HepG2 (cell line): ENCODE data around the gene CCDC106. TPM values are rescaled to one million over a fixed set of nuclear protein-coding genes. Genes with fewer than 3 reads are reported as not detected.
A peak's percentile ranks its signal among the peaks of the same experiment; 100 is the strongest.

Source experiments
- E2F1 ChIP-seq: sonication (generic); formaldehyde crosslinking; IDR thresholded peaks from 2 replicates; pipeline ENCODE4 v1.5.0; 2020; ENCODE audit warnings: missing genetic modification reagents
- HIVEP1 ChIP-seq: sonication (generic); formaldehyde crosslinking; IDR thresholded peaks from 2 replicates; pipeline ENCODE4 v1.4.0; 2020; ENCODE audit warnings: mild to moderate bottlenecking, missing genetic modification reagents
- SKI ChIP-seq: fragments of 450-650 bp; IDR thresholded peaks from one replicate; pipeline ENCODE4 v1.6.1; 2018; ENCODE audit warnings: mild to moderate bottlenecking; ENCODE audit not compliant: partially characterized antibody
- SP1 ChIP-seq, 2 experiments: fragments of 450-650 bp in 1 of 2; sonication (generic) in 1 of 2; formaldehyde crosslinking in 1 of 2; IDR thresholded peaks; 2 replicates each; pipeline versions ENCODE4 v1.4.0 to v1.6.1; 2016 to 2020; ENCODE audit warnings: missing genetic modification reagents in 1 of 2
- SRY ChIP-seq: sonication (generic); formaldehyde crosslinking; IDR thresholded peaks from 2 replicates; pipeline ENCODE4 v1.8.0; 2022; ENCODE audit warnings: mild to moderate bottlenecking, missing genetic modification reagents
- ZBTB2 ChIP-seq: sonication (generic); formaldehyde crosslinking; IDR thresholded peaks from 2 replicates; pipeline ENCODE4 v1.8.0; 2022; ENCODE audit warnings: low read depth, missing genetic modification reagents
- ZBTB20 ChIP-seq: sonication (generic); formaldehyde crosslinking; IDR thresholded peaks from 2 replicates; pipeline ENCODE4 v1.8.1; 2023; ENCODE audit warnings: missing genetic modification reagents, low read depth, mild to moderate bottlenecking, borderline replicate concordance
- ZBTB21 ChIP-seq: sonication (generic); formaldehyde crosslinking; IDR thresholded peaks from 2 replicates; pipeline ENCODE4 v1.4.0; 2020; ENCODE audit warnings: missing genetic modification reagents
- ZNF143 ChIP-seq: sonication (generic); formaldehyde crosslinking; IDR thresholded peaks from 2 replicates; pipeline ENCODE4 v1.4.0; 2020; ENCODE audit warnings: missing genetic modification reagents
- ZNF251 ChIP-seq: sonication (generic); formaldehyde crosslinking; IDR thresholded peaks from 2 replicates; pipeline ENCODE4 v1.9.0; 2021; ENCODE audit warnings: mild to moderate bottlenecking, missing genetic modification reagents
- ZNF30 ChIP-seq: sonication (generic); formaldehyde crosslinking; IDR thresholded peaks from 2 replicates; pipeline ENCODE4 v1.5.0; 2020; ENCODE audit warnings: mild to moderate bottlenecking, missing genetic modification reagents
- ZNF549 ChIP-seq: sonication (generic); formaldehyde crosslinking; IDR thresholded peaks from 2 replicates; pipeline ENCODE4 v1.5.0; 2020; ENCODE audit warnings: missing genetic modification reagents
- ZSCAN31 ChIP-seq: sonication (generic); formaldehyde crosslinking; IDR thresholded peaks from 2 replicates; pipeline ENCODE4 v1.5.0; 2020; ENCODE audit warnings: low read depth, mild to moderate bottlenecking, missing genetic modification reagents
- polyA plus RNA-seq, 8 experiments: library from polyadenylated mRNA; depleted of rRNA in 3 of 8; stranded (reverse) in 7 of 8; unstranded in 1 of 8; fragments of >200 nt; fragmentation: Illumina TruSeq in 4 of 8; extraction: Trizol in 4 of 8; gene quantifications; 2 replicates each; pipeline versions ENCODE4 v1.2.1 to v1.2.3, GENCODE V29; 2011 to 2016; ENCODE audit warnings: low read depth in 4 of 8, missing spikeins in 1 of 8, mixed read lengths in 1 of 8; ENCODE audit not compliant: insufficient read depth in 1 of 8
- total RNA-seq, 5 experiments: library from RNA; depleted of rRNA; stranded (reverse); fragments of >200 nt; fragmentation: Illumina TruSeq; extraction: Trizol; gene quantifications; 2 replicates each; pipeline ENCODE4 v1.2.3, GENCODE V29; 2016; ENCODE audit warnings: low read depth in 1 of 5
- TF ChIP-seq, protein P1 (sequence below): sonication (generic); formaldehyde crosslinking; IDR thresholded peaks from 2 replicates; pipeline ENCODE4 v1.4.0; 2020; ENCODE audit warnings: missing genetic modification reagents, mild to moderate bottlenecking, borderline replicate concordance
- TF ChIP-seq, protein P2 (sequence below): sonication (generic); formaldehyde crosslinking; IDR thresholded peaks from 2 replicates; pipeline ENCODE4 v1.5.0; 2020; ENCODE audit warnings: mild to moderate bottlenecking, missing genetic modification reagents, borderline replicate concordance
- TF ChIP-seq, protein P3 (sequence below): sonication (generic); formaldehyde crosslinking; conservative IDR thresholded peaks from 2 replicates; pipeline ENCODE4 v1.8.0; 2022; ENCODE audit warnings: mild to moderate bottlenecking, moderate library complexity, missing genetic modification reagents

The CCDC106 gene
- total and polyA plus RNA-seq, 2 of the 13 experiments (the other 11 are each of a cell fraction or from before 2014, with no cell fraction given), result 4.7 to 8.8 TPM

DNA sequence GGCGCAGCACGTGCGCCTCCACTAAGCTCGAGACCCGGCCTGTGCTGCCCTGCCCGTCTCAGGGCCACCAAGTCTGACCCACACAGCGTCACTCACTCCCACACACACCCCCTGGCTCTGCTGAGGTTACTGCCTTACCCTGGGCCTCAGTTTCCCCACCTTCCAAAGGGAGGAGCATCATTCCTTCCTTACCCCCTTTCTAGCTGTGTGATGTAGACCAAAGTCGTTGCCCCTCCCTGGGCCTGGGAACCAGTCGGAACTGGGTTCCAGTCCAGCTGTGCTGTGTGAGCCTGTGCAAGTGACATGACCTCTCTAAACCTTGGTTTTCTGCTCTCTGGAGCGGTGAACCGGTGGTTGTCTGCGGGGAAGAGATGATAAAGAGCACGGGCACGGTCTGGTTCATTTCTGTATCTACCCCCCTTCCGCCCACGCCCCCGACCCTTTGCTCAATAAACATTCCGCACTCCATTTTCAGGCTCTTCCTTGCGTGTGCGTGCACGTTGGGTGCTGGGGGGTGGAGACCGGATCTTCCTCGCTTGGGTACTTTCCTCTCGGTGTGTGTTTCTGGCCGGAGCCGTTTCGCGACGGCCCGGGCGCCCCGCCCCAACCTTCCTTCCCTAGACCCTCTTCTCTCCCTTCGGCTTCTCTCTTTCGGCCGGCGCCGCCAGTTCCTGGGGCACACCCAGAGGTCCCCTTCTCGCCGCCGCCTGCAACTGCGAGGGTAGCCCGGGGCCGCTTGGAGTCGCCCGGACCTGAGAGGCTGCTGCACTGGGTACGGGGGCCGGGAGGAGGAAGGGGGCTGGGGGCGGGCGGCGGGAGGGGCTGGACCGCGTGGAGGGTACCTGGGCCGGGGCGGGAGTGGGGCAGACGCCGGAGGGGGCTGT lies 4.8 kb upstream of the CCDC106 start, which contains the start of gene ZNF581 (continued):
- TF ChIP-seq, protein P1, sequence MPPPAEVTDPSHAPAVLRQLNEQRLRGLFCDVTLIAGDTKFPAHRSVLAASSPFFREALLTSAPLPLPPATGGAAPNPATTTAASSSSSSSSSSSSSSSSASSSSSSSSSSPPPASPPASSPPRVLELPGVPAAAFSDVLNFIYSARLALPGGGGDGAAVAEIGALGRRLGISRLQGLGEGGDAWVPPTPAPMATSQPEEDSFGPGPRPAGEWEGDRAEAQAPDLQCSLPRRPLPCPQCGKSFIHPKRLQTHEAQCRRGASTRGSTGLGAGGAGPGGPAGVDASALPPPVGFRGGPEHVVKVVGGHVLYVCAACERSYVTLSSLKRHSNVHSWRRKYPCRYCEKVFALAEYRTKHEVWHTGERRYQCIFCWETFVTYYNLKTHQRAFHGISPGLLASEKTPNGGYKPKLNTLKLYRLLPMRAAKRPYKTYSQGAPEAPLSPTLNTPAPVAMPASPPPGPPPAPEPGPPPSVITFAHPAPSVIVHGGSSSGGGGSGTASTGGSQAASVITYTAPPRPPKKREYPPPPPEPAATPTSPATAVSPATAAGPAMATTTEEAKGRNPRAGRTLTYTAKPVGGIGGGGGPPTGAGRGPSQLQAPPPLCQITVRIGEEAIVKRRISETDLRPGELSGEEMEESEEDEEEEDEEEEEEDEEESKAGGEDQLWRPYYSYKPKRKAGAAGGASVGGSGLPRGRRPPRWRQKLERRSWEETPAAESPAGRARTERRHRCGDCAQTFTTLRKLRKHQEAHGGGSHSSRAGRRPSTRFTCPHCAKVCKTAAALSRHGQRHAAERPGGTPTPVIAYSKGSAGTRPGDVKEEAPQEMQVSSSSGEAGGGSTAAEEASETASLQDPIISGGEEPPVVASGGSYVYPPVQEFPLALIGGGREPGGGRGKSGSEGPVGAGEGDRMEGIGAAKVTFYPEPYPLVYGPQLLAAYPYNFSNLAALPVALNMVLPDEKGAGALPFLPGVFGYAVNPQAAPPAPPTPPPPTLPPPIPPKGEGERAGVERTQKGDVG (CRISPR knock-in tag), result 0 out of 2 replicates have a peak, but pooled peaks have one; percentile 44
- TF ChIP-seq E2F1, result no peak
- TF ChIP-seq, protein P2, sequence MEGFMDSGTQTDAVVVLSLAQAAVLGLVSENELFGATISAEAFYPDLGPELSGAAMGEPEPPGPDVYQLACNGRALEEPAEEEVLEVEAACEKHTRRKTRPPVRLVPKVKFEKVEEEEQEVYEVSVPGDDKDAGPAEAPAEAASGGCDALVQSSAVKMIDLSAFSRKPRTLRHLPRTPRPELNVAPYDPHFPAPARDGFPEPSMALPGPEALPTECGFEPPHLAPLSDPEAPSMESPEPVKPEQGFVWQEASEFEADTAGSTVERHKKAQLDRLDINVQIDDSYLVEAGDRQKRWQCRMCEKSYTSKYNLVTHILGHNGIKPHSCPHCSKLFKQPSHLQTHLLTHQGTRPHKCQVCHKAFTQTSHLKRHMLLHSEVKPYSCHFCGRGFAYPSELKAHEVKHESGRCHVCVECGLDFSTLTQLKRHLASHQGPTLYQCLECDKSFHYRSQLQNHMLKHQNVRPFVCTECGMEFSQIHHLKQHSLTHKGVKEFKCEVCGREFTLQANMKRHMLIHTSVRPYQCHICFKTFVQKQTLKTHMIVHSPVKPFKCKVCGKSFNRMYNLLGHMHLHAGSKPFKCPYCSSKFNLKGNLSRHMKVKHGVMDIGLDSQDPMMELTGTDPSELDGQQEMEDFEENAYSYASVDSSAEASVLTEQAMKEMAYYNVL (CRISPR knock-in tag), result 0 out of 2 replicates have a peak, but pooled peaks have one; percentile 18
- TF ChIP-seq, protein P3, sequence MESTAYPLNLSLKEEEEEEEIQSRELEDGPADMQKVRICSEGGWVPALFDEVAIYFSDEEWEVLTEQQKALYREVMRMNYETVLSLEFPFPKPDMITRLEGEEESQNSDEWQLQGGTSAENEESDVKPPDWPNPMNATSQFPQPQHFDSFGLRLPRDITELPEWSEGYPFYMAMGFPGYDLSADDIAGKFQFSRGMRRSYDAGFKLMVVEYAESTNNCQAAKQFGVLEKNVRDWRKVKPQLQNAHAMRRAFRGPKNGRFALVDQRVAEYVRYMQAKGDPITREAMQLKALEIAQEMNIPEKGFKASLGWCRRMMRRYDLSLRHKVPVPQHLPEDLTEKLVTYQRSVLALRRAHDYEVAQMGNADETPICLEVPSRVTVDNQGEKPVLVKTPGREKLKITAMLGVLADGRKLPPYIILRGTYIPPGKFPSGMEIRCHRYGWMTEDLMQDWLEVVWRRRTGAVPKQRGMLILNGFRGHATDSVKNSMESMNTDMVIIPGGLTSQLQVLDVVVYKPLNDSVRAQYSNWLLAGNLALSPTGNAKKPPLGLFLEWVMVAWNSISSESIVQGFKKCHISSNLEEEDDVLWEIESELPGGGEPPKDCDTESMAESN (CRISPR knock-in tag), result peak; percentile 31; the same call in 1 of the 2 replicates
- TF ChIP-seq ZBTB20 (CRISPR knock-in tag), result peak; percentile 62; the same call in 1 of the 2 replicates
- TF ChIP-seq SKI, result no peak
- no peak for TF ChIP-seq ZNF30 (CRISPR knock-in tag)
- 0 out of 2 replicates have a peak, but pooled peaks have one; percentile 58 for TF ChIP-seq ZSCAN31 (CRISPR knock-in tag)
- TF ChIP-seq HIVEP1, result peak; percentile 69; the same call in 1 of the 2 replicates
- peak; percentile 37; the same call in 1 of the 2 replicates for TF ChIP-seq ZBTB2 (CRISPR knock-in tag)
- TF ChIP-seq ZNF251 (CRISPR knock-in tag), result 0 out of 2 replicates have a peak, but pooled peaks have one; percentile 55
- peak; percentile 9 for TF ChIP-seq SRY (CRISPR knock-in tag)
- TF ChIP-seq ZNF143 (CRISPR knock-in tag), result peak; percentile 56
- no peak for TF ChIP-seq ZBTB21
- no peak for TF ChIP-seq SP1 (IDR thresholded peaks at IDR 0.05)
- TF ChIP-seq SP1 (CRISPR knock-in tag; IDR thresholded peaks at IDR 0.05), result peak; percentile 75
- TF ChIP-seq ZNF549 (CRISPR knock-in tag), result no peak
